Raji (cell line): ENCODE data around the gene TNNT3.

Experiments
- POLR2A ChIP-seq: IDR thresholded peaks from 2 replicates; pipeline ENCODE4 v1.6.1; 2011; ENCODE audit warnings: low read depth, low read length, control low read depth; ENCODE audit not compliant: insufficient read depth

The TNNT3 gene

DNA sequence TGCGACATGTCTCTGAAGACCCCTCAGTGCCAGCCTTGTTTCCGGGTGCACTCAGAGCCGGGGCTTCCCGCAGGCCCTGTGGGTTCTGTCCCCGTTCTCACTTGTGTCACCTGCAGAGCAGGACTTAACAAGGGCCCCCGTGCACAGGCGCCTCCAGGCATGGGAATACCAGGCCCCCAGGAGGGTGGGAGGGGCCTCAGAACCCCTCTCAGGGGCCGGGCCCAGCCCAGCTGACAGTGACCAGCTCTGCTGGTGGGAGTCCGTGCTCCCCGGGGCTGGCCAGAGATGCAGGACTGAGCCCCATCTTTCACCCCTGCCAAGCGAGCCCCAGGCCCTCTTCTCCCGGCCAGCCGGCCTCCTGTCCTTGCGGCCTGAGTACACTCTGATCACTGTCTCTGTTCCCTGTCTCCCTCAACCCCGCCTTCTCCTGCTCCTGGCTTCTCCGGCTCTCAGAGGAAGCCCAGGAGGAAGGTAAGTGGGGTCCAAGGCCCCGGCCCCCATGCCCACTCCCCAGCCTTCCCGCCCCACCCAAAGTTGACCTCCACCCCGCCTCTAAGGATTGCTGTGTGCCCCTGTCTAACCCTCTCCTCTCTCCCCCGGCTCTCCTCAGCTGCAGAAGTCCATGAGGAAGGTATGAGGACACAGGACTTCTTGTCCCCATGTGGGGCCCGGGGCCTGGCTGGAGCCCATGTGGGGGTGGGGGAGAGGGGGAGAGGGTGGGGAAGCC lies 5.3 kb downstream of the TNNT3 start:
- no peak for TF ChIP-seq POLR2A

DNA sequence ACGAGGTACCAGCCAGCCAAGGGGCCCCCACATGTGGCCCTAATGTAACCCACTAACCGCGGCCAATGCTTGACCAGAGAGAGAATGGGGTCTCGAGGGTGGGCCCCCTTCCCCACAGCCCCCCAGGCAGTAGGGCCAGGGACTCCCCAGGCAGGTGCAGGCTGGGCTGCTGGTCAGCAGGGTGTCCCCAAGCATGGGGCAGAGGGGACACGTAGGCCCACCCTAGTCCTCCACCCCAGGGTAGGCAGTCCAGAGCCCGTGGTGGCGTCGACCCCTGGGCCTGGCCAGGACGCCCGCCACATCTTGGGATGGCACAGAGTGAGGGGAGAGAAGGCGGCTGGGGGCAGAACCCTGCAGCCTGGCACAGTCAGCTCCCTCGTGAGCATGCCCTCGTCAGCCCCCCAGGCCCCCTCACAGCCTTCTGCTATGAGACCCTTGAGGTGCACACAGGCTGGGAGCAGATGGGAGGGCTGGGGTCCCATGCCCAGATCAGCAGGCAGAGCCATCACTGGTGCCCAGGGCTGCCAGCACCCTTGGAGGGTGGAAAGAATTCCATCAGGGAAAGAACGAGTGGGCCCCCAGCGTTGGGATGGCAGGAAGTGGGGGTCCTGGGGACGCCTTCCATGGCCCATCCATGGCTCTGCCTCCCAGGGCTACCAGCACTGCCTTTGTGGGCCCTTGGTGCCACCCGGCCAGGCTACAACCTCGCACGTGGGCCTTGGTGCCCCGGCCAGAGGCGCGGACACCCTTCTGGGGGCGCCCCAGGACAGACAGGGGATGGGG lies 6.1 kb downstream of the TNNT3 start:
- TF ChIP-seq POLR2A = no peak

DNA sequence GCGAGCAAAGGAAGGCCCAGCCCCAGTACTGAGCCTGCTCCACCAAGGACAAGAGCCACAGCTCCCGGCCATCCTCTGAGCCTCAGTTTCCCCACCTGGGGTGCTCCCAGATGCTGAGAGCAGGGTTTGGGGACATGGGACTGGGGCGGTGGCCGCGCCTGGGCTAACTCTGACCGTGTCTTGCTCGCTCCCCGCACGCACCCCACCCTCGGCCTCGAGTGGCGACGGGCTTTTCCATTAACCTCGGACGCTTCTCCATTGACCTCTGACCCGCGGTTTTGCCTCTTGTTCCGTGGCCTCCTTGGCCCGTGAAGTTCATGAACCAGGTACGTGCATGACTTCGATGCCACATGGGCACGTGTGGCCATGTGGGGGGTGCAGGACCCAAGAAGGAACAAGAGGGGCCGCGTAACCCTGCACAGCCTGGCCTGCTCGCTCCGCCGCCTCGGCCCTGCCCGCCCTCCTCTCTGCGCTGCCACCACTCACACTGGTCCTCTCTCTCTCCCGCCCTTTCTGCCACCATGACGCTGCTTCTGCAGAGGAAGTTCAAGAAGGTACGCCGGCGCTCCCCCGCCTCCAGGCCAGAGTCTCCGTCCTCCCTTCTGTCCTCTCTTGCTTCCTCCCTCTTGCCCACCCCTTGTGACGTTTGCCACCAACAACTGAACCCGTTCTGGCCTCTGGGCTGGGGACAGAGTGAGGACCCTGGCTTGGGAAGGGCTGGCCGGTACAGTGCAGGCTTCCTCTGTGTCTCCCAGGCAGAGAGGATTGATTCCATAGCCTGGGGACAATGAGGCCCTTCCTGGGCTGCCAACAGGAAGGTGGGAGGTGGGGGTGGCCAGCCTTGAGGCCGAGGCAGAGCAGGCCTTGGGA lies 6.9 kb downstream of the TNNT3 start:
- no peak for TF ChIP-seq POLR2A

DNA sequence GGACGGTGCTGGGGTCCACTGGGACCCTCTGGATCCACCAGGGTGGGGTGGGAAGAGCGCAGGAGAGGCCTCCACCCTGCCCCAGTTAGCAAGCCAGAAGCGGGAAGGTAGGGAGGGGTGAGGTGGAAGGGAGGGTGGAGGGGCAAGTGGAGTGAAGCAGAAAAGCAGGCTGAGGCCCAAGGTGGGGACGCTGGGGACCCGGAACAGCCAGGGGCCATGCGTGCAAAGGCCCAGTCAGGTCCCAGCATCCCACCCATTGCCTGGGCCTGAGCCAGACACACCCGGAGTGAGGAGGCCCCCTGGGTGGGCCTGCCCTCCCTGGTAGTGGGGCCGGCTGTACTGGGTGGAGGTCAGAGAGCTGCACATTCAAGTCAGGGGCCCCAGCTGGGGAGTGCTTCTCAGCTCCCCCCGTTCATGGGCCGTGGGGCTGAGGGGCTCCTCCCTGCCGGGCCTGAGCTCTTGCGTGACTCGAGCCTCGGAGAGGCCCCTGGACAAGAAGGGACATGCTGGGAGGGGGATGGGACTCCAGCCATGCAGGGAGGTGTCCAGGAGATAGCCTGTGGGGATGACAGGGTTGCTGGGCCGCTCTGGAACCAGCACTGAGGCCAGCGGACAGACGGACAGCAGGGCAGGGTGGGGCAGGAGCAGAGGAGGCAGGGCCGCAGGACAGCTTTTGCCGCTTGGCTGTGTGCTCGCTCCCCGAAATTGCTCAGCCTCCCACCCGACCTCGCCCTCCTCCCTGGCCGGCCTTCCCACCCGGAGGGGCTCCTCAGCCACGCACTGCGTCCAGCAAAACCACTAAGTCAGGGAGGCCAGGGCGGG lies 7.7 kb downstream of the TNNT3 start:
- no peak for TF ChIP-seq POLR2A

DNA sequence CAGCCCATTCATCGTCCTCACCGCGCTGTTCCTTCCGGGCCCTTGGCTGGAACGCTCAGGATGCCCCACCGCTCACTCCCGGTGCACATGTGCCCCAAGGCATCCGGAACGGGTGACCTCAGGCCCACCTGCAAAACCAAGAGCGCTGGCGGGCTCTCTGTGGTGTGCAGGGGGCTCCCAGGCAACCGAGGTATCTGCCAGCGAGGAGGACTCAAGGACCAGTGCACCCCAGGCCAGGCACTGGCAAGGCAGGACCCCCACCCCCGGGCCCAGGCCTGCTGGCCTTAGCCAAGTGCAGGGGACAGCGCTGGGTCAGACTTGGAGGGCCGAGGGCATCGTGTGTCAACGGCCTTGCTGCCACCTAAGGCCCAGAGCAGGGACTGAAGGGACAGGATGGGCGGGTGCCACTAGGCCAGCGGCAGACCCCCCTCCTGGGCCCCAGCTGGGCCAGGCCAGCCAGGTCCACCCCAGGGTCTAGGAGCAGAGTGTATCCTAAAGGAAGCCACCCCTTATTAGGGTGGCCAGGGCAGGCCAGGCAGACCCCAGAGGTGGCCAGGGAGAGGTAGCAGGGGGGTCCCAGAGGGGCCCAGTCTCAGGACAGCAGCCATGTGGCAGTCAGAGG lies 8.5 kb downstream of the TNNT3 start:
- TF ChIP-seq POLR2A = no peak

DNA sequence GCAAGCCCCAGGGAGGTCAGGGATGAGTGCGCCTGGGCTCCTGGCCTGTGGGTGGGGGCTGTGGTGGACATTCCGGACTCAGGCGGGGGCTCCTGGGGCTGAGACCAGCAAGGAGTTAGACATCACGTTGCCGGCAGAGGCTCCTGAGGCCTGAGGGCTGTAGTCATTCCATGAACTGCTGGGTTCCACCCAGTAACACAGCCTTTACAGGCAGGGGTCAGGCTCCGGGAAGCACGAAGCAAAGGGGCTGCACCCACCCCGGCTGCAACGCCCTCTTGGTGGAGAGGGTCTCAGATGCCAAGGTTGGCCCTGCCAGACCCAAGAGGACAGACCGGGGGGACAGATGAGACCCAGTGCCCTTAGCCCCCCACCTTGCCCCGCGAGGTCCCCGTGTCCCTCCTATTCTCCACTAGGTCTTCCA lies 9.0 kb downstream of the TNNT3 start:
- no peak for TF ChIP-seq POLR2A

DNA sequence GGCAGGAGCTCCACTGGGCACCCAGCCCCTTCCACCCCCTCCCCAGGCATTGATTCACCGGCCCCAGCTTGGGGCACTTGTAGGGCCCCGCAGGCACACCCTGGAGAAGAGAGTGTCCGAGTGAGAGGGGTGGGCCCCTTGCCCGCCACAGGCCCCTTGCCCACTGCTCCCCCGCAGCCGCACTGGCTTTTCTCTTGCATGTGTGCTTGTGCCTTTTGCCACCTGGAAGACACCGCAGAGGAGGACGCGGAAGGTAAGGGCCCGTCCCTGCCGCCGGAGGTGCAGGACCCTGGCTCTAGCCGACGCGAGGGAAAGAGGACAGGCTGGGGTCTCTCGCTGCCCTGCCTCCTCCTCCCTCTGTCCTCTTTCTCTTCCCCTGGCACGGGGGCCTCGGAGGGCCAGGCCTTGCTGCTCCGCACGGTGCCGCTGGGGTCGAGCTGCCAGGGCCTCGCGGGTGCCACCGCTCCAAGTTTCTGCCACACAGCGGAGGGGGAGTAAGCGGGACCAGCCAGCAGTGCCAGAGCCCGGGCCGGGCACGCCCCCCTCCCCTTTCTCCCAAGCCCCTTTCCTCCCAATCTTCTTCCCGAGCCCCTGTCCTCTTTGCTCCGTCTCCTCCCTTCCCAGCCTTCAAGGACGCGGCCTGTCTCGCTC lies 9.5 kb downstream of the TNNT3 start:
- no peak for TF ChIP-seq POLR2A

DNA sequence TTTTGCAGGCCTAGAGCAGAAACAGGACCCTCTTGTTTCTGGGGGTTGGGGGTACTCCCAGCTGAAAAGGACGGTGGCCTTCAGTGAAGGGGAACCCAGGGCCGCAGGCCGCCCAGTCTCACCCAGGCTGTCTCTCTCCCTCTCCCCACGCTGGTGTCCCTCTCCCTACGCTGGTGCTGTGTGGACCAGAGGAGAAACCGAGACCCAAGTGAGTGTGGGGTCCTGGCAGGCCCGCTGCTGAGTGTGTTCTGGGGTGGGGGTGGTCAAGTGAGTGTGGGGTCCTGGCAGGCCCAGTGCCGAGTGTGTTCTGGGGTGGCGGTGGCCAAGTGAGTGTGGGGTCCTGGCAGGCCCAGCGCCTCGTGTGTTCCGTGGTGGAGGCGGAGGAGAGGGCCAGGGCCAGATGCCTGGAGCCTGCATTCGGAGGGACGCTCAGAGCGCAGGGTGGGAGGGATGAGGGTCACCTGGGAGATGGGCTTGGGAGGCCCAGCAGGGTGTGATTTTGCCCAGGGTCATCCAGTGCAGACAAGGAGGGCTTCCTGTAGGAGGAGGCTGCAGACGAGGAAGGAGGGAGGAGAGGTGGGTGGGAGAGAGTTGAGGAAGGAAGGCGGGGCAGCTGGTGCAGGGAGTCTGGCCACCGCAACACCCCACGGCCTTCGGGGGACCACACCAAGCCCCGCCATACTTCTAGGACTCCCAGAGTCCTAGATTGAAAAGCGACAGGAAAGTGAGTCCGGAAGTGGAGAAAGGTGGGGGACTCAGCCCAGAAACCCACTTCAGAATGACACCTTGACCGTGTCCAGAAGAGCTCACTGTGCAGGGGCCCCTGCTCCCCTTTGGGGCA lies 10.3 kb downstream of the TNNT3 start:
- no peak for TF ChIP-seq POLR2A

DNA sequence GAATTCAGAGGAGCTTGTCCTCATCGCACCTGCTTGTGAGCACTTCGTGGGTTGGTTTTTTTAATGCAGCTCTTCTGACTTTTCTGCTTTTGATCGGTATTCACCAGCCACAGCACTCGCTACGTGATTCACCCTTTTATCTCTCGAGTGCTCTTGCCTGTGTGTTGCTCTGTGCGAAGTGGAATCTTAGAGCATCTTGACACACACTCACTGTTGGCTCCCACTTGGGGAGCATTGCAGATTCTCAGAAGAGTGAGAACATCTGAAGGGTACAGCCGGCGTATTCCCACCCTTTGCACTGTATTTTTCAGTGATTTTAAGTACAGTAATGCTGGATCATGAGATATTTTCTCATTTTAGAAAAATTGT lies 10.9 kb downstream of the TNNT3 start:
- no peak for TF ChIP-seq POLR2A

DNA sequence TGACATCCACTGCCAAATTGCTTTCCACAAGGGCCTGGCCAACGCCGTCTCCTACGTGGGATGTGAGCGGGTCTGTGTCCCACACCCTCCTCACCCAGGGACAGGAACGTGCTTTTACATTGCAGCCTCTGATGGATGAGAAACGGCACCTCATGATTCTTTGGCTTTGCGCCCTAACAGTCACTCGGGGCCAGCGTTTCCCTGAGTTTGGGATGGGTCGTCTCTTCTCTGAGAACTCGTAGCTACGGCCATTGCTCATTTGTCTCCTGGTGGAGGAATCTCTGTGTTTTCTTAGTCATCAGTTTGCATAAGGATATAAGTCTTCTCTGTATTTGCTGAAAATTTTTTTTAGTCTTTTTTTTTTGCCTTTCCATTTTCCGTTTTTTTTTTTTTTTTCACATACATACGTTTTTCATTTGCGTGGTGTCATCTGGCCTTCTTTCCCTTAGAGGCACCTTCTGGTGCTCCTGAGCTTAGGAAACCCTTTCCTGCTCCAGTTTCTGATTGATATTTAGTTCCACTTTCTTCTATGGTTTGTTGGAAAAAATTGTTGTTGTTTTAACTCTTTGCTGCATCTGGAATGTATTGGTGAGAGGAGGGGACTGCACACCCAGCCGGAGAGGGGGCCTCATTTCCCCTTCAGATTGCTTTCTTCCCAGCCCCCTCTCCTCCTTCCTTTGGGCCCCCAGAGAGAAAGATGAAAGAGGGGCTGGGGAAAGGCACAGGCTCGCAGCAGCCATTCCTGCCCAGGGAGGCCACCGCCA lies 12.0 kb downstream of the TNNT3 start:
- TF ChIP-seq POLR2A = no peak

DNA sequence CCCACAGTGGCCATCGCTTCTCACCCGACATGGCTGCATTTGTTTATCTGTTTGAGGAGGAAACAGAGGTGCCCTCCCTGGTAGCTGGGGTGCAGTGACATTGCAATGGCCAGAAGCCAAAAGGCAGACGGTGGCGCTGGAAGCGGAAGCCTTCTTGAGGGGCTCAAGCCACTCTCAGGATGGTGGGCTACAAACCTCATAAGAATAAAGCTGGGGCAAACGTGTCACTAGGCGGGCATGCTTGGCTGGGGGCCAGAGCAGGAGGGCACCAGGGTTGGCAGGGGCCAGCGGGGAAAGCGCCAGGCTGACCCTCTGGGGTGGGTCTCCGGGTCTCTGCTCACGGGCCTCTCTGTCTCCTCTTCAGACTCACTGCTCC lies 12.6 kb downstream of the TNNT3 start:
- TF ChIP-seq POLR2A = no peak

DNA sequence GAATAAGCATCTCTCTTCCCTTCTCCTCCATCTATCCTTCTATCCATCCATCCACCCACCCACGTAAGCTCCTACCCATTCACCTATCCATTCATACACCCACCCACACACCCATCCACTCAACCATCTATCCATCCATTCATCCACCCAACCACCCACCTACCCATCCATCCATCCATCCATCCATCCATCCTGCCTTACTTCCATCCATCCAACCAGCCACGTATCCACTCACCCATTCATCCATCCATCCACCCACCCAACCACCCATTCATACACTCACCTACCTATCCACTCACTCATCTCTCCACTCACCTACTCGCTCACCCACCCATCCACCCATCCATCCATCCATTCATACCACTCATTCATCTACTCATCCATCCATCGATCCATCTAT lies 13.2 kb downstream of the TNNT3 start:
- TF ChIP-seq POLR2A = no peak

DNA sequence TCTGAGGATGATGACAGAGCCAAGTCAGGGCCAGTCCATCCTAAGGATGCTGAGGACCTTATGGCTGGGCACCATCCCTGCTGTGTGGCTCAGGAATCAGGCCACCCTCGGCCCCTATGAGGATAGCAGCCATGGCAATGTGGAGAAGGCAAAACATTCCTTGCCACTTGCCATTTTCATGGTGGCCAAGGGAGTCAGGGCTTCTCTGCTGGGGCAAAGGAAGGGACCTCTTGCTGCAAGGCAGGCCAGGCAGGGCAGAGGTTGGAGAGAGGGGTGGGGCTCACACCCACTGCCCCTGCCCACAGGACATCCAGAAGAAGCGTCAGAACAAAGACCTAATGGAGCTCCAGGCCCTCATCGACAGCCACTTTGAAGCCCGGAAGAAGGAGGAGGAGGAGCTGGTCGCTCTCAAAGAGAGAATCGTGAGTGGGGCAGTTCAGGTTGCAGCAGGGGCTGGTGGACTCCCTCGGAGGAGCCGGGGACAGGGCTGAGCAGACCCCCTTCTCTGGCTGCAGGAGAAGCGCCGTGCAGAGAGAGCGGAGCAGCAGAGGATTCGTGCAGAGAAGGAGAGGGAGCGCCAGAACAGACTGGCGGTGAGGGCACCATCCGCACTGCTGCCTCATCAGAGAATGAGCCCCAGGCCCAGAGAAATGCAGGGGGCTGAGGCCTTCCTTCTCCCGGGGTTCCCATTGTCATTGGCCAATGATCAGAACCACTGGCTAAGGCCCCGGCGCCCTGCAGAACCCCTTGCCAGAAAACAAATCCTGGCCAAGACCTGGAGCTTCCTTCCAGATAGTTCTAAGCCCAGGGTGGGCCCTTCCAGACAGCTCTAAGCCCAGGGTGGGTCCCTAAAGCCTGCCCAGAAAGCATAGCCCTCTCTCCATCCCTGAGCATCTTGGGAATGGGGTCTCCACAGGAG lies 14.2 kb downstream of the TNNT3 start:
- TF ChIP-seq POLR2A = no peak
